Medulla oblongata (tissue), 1 donor: ENCODE measurements around the gene PPP2R5E.
A peak's percentile ranks its signal among the peaks of the same experiment; 100 is the strongest.

ENCODE experiments used
- DNase-seq: peaks from one replicate; pipeline ENCODE4 v3.0.0-alpha.2; 2015; ENCODE audit errors: extremely low spot score

PPP2R5E gene

DNA sequence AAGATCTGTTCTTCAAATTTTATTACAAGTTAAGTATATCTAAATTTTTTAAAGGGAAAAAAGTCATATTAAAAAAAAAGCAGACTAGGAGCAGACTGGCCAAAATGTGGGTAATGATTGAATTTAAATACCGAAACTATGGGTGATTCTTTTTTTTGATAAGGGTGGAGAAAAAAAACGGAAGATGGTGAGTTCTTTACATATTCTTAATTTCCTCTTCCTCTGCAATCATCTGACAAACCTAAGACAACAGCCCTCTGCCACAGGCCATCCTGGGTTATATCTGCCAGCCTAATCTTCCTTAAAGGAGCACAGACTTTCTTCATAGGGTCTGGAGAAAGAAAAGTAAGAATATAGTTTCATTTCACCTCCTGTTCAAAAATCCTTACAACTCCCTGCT lies 108.0 kb downstream of the PPP2R5E start:
- no peak for DNase-seq

DNA sequence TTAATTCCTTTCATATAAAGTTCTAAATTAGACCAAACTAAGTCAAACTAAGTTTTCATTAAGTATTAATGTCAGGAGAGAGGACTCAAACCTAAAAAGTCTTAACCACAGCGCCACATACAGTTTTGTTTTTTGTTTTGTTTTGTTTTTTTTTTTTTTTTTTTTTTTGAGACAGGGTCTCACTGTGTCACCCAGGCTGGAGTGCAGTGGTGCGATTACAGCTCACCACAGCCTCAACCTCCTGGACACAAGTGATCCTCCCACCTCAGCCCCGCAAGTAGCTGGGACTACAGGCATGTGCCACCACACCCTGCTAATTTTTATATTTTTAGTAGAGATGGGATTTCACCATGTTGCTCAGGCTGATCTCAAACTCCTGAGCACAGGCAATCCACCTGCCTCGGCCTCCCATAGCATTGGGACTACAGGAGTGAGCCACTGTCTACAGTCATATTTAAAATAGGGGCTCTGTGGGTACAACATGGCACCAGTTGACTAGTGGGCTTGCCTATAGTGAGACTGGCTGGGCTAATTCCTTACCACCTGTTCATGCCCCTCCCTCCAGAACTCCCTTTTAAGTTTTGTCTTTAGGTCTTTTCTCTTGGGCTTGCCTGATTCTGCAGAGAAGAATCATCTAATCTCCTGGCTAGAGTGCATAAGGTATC lies 110.2 kb downstream of the PPP2R5E start:
- DNase-seq, result no peak

DNA sequence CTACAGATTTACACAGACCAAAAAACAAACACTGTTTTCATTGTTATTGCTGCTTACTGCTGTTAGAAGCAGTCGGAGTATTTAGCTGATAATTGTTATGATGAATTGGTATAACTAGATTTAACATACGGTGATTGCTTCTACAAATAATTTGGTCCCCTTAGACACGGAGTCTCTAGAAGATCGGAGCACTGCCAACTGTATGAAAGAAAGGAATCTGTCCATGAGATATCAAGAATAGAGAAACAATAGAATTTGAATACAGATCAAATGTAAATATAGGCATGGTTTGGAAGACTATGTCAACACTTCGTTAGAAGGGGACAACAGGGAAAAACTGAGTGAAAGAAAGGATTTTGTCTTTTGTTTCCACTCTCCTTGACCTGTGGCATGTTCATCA lies 110.9 kb downstream of the PPP2R5E start:
- DNase-seq, result peak; percentile 37

DNA sequence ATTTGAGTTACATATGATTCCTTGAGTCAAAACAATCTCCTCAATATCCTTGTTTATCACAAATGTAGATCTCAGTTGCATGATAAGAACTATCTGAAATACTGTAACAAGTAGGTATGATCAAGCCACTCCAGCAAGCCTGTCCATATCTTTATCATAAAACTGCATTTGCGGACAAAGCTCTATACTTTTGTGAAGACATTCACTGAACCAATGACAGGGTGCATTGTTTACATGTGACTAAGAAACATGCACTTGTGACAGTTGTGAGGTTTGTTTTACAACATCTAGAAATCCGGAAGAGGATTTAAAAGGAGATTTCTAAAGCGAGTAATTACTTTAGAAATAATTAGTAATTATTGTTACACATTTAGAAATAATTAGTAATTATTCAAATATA lies 111.7 kb downstream of the PPP2R5E start:
- DNase-seq, result peak; percentile 62

DNA sequence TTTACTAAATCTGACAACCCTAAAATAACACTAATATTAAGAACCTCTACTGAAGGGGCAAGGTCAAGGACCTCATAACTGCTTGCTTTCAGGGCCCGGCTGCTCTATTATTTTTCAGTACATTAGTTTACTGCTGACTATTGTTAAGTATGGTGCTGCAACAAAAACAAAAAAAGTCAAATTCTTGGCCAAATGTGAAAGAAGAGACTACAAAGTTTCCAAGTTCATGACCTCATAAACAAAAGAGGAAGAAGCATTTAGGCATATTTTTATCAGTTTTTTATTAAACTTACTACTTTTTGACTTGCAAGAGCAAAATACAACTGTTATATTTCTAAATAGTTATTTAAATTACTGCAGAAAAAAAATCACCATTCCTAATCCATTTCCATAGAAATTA lies 114.7 kb downstream of the PPP2R5E start:
- DNase-seq, result no peak

DNA sequence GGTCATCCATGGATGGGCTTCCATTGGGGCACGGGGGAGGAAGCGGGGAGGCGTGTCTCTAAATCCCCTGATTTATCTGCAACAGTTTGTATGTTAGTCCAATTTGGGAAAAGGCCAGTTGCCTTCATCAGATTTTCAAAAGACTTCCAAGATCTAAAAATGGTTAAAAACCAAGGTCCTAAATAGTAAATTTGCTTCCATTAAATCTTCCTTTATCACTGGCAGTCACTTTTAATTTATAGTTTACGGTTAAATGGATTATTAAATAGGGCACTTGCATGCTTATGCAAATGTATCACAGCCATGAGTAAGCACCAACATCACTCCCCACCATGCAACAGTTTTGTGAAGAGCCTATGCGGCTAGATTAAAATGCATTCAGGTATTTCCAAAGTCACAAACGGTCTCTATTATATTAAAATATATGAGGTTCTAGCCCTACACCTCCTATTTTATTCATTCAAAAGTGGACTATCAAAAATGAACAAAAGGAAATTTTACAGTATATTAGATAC lies 116.3 kb downstream of the PPP2R5E start:
- no peak for DNase-seq

DNA sequence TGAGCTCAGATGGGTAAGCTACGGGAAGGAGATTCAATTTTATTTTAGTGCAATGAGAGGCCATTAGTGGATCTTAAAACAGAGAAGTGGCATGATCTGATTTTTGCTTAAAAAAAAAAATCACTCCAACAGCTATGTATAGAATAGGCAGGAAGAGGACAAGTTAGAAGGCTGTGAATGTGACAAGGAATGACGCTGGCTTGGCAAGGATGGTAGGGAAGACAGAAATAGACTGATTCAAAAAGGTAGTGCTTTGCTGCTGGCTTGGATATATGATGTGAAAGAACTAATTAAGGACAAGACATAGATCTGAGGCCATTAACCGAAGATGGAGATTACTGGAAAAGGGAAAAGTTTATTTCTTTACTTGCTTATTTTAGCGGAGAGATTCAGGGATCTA lies 119.3 kb downstream of the PPP2R5E start:
- DNase-seq, result no peak

DNA sequence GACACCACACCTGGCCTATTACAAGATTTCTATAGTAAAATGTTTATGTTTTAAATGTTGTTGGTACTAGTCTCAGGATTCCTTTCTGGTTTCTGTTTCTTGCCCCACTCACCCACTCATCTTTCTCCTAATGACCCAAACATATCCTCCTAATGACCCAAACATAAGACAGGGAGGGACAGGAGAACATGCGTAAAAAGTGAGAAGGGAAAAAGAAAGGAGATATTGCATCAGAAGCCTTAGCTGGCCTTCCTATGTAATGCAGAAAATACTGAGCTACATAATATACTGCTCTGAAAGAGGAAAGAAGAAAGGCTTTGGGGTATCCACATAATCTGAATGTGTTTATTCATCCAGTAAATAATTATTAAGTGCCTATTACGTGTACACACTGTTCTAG lies 119.8 kb downstream of the PPP2R5E start:
- no peak for DNase-seq

DNA sequence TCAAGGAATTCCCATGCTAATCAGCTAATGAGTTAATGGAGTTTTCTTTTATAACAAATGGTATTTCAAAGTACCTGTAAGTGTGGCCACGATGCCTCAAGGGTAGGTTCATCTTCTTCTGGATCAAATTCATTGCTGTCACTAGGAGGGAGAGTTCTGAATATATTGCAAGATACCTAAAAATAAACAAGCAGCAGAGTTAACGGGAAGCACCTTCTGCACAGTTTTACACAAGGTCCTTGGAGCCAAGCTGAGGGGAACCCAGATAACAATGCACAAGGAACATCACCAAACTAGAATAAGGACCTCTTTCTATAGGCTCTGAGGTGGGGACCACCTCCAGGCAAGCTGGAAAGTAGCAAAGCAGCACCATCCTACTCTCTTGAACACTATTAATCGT lies 121.3 kb downstream of the PPP2R5E start:
- no peak for DNase-seq

DNA sequence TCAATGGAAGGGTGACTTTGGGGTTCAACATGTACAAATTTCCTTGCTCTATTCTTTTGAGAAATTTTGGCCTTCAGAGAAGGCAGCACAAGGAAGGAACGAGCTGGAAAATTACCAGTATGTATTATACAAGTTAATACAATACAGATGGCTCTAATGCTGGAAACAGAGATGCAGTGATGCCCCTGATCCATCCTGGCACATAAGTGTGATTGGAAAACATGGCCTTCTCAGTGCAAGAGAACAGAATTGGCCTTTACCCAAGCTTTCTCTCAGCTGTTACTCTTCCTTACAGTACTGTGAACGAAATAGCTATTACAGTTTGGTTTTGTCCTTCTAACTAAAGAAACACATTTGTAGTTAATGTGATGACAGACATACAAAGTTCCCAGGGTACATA lies 122.0 kb downstream of the PPP2R5E start:
- DNase-seq, result no peak

DNA sequence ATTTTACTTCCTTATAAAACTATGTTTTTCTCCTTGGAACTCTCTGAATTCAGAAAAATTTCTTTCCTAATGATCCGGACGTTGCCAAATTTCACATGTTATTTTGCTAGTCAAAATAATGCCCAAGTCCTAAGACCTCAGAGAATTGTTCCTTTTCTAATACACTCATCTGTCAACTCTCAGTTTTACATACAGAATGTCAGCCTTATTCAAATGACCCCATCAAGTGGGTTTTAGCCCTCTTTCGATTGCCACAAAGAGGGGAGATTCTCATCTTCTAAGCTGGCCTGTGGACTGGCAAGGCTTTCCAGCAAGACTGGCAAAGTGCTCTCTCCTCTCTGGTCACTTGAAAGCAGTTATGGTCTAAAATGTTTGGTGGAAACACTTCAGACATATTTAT lies 125.2 kb downstream of the PPP2R5E start:
- no peak for DNase-seq

DNA sequence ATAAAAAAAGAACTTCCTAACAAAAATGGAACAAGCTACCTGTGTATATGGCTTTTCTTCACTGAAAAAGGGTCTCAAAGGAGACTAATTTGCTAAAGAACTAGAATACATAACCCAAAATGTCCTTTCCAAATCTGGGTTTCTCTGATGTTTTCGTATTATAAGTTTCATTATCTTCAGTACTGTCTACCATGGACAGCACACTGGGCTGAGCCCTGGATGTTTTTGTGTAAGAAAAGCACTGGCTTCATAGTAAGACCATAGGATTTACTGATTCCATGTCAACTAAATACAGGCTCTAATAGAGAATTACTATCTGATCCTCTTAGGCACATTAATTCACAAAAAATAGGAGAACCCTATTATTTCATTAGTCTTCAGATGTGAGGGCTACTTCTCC lies 130.2 kb downstream of the PPP2R5E start:
- no peak for DNase-seq

DNA sequence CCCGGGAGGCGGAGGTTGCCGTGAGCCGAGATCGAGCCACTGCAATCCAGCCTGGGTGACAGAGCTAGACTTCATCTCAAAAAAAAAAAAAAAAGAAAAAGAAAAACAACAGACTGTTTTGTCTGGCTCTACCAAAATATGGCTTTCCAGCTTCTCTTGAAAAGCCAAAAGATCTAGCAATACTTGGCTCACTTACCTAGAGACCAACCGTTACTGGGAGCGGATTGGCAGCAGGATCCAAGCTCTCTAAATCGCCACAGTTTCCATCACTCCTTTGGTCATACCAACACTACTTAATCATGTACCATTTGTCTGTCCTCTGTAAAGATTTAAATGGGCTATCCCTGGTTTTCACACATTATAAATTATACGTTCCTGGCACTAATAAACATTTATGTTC lies 136.8 kb downstream of the PPP2R5E start:
- no peak for DNase-seq

DNA sequence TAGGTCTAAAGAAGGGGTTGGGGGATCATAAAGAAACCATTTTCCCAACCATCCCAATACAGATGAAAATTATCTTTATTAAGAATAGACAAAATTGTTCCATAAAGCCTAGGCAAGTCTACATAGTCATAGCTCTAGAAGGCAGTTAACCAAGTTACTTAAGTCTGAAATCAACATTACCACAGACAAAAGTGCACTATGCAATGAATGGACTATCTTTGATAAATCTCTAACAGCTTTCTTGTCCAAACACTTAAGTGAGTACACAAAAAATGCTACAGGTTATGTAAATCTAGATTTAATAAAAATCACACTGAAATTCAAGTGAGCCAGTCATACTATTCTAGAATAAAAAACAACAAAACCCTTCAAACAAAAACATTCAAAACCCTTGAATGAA lies 137.5 kb downstream of the PPP2R5E start:
- DNase-seq, result no peak

DNA sequence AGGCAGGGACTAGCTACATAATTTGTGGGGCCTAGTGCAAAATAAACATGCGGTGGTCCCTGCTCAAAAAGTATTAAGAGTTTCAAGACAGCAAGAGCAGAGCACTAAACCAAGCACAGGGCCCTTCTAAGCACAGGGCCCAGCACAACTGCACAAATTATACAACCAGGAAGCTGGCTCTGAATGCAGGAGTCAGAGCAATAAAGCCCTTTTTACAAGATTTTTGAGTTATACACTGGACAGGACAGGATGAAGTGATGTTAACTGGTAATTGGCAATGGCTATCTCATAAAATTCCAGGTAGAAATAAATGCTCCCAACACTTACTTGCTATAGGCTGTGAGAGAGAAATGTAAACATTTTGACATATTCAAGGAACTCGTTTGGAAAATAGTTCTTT lies 138.3 kb downstream of the PPP2R5E start:
- DNase-seq, result no peak

DNA sequence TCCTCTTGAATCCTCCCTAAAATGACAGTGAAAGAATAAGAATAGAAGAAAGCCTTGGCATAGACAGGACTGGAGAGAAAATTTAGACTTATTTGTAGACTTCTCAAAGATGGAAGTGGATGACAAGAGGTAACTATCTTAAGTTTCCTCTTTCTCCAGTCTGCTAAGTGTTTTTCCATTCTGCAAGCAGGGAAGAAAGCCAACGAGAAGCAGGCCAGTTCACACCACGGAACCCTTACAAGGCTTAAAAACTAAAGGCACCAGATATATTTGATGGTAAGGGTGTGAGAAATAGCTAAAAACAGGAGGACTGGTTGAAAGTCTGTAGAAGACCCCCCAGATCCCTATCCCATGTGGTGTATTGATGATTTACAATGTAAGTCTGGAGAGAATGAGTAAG lies 141.5 kb downstream of the PPP2R5E start:
- DNase-seq, result no peak

DNA sequence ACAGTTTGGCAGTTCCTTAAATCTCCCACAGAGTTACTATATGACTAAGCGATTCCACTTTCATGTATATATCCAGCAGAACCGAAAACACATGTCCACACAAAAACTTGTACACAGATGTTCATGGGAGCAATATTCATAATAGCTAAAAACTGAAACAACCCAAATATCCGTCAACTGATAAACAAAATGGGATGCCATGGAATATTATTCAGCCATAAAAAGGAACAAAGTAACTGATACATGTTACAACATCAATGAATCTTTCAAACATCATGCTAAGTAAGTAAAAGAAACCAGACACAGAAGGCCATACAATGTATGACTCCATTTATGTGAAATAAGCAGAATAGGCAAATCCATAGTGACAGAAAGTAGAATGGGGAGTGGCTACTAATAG lies 144.2 kb downstream of the PPP2R5E start:
- no peak for DNase-seq

DNA sequence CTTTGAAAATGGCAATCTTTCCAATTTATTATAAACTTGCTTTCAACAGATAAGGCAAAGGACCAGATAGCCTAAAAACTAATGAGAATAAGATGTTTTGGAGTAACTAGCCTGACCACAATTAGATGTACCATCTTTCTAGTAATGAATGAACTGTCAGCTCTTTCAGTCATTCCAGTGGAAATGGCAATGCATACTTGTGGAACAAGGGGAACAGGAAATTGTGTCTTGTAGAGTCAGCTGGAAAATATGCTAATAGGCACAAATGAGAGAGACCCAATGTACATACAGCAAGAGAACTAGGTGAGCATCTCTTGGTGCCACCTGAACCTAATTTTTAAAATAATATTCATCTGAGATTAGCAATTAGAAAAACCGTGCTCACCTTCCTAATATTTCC lies 148.3 kb downstream of the PPP2R5E start:
- DNase-seq, result no peak

DNA sequence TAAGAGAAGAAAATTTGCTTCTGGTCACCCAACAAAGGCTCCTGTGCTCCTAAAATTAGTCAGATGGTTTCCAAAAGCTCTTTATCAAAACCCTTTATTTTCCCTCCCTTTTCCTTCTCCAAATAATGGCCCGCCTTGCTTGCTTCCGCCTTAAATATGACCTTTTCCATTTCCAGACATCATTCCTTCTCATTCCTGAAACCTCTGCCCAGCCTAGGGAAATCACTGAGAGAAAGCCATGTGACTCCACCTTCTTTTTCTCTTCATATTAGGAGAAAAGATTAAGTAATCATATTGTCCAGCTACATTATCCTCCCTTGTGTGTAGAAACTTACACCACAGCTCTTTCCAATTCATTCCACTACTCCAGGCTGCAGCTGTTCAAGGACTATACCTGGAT lies 148.7 kb downstream of the PPP2R5E start:
- DNase-seq, result no peak

DNA sequence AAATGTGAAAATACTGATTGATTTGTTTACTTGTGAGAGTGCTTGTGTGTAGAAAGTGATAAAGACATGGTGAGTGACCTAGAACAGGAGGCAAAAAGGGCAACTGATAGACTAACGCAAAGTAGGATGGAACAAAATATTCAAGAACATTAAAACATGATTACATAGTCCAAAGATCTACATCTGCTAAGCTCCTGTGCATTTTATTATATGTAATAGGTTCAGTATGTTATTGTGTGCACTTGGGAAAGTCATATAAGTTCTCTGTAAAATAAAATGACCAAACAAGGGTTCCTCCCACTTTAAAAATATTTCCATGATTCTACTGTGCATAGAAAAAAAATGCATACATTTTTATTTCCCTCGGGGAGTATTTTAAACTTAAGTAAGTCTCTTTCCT lies 150.2 kb downstream of the PPP2R5E start:
- DNase-seq, result no peak

DNA sequence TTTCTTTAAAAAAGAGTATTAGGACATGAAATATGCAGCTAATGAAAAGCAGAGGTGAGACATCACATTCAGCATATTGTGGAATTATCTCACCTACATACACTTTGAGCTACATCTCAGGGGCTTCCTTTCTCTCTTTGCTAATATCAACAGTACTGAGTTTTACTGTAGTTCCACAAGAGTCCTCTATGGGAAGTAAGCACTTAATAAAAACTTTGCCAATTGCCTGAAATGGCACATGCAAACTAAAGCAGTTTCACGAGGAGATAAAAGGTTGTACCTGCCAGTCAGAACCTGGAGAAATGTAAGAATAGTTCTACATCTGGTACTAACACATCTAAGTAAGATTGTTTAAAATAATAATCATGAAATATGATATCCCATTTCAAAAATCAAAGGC lies 150.9 kb downstream of the PPP2R5E start:
- no peak for DNase-seq

DNA sequence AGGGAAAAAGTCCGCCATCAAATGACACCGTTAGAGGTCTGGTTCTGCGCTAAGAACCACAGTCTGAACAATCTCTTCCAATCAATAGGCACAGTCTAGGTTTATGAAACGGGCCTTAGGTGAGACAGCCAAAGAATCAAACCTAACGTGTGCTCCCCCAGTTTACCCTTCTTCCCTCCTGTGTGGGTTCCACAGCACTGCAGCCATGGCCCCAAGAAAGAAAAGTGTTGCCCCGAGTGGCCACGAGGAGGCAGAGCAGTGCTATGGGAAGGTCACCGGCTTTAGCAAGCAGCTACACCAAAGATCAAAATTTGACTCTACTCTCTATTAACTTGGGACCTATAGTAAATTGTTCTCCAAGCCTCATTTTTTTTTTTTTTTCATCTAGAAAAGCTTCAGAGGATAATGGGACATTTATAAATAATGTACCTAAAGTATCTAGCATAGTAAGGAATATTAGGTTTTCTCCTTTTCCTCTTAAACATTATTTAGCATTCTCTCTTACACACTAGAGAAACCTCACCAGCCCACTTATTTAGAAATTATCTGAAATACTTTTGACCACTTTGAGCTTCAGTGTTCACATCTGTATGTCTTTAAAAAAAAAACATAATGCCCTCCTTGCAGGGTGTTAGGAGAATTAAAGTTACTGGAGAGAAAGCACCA lies 154.3 kb downstream of the PPP2R5E start:
- DNase-seq, result peak; percentile 77

DNA sequence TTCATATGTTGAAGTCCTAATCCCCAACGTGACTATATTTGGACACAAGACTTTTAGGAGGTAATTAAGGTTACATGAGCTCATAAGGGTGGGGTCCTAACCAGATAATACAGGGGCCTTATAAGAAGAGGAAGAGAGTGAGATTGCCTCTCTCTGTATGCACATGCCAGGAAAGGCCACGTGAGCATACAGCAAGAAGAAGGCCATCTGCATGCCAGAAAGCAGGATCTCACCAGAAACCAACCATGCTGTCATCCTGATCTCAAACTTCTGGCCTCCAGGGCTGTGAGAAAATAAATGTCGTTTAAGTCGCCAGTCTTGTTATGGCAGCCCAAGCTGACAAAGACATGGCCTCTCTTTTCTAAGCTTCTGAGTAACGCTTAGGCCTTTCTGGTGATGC lies 155.5 kb downstream of the PPP2R5E start:
- DNase-seq, result no peak
